C4-2B (cell line): ENCODE data around the gene COX7A2.
A peak's percentile ranks its signal among the peaks of the same experiment; 100 is the strongest.

ENCODE experiments used
- H3K27ac ChIP-seq: fragments of 450-650 bp; 2 replicates; pipeline ENCODE4 v1.5.1; 2017
- ZFX ChIP-seq: fragments of 450-650 bp; IDR thresholded peaks from 2 replicates; pipeline ENCODE4 v1.6.1; 2017
- TF ChIP-seq, protein P1 (sequence below): fragments of 450-650 bp; conservative IDR thresholded peaks from 2 replicates; pipeline ENCODE4 v1.5.1; 2017; ENCODE audit warnings: mild to moderate bottlenecking

Gene COX7A2

DNA sequence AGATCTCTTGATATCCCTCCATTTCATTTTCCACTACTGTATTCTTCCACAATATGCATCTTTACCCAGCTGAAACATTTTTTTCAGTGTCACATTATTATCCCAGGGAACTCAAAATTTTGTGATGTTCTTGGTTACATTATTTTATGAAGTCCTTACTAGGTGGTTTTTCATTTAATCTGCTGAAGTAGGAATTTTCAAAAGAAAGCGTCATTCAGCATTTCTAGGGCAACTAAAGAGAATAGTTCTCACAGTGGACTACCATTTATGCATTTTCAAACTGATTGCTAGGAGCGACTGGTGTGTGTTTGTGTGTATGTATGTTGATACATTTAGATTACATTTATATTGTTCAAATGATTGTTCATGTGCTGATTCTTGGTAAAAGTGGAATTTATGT is 43.4 kb upstream of the COX7A2 start:
- TF ChIP-seq, protein P1, sequence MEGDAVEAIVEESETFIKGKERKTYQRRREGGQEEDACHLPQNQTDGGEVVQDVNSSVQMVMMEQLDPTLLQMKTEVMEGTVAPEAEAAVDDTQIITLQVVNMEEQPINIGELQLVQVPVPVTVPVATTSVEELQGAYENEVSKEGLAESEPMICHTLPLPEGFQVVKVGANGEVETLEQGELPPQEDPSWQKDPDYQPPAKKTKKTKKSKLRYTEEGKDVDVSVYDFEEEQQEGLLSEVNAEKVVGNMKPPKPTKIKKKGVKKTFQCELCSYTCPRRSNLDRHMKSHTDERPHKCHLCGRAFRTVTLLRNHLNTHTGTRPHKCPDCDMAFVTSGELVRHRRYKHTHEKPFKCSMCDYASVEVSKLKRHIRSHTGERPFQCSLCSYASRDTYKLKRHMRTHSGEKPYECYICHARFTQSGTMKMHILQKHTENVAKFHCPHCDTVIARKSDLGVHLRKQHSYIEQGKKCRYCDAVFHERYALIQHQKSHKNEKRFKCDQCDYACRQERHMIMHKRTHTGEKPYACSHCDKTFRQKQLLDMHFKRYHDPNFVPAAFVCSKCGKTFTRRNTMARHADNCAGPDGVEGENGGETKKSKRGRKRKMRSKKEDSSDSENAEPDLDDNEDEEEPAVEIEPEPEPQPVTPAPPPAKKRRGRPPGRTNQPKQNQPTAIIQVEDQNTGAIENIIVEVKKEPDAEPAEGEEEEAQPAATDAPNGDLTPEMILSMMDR = no peak
- TF ChIP-seq ZFX = no peak
- no peak overlapping the region for H3K27ac ChIP-seq

DNA sequence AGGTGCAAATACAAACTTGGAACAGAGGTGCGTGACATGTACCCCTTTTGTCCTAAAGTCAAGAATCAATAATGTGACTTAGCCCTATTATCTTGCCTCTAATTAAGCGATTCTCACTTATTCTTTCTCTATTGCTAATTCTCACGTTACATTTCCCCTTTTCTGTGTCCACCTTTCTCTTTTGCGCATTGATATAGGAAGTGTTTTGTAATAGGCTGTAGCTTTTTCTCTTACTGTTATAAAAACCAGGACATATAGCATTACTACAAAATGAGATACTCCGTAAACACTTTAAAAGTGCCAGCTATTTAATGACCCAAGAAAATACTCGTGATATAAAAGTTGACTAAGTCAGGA is 41.7 kb upstream of the COX7A2 start:
- TF ChIP-seq, protein P1 = no peak
- no peak for TF ChIP-seq ZFX
- peak overlapping the region; percentile 90 for H3K27ac ChIP-seq

DNA sequence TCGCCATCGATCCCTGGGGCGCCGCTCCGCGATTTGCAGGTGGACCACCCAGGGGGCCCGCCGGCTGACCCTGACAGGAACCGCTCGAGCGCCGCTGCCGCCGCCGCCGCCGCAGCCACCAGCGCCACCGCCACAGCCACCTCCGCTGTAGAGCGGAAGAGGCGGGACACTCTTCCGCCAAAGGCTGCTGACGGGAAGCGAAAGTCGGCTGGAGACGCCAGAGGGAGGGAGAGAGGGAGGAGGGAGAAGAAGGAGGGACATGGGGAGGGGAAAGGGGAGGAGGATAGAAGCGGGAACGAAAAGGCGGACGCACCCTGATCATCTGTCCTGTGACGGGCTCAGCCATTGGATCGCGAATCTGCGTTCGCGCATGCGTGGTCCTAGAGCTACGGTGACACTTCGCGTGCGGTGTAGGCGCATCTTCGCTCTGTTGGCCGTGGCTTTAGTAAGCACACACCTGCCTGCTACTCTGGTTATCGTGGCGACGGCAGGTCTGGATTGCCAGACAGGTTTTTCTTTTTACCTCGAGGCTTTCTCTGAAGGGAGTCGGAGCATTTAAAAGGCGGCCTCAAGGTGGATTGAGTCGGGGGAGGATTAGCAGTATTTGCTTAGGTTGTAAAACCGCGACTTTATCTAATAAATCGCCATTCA is 41.2 kb upstream of the COX7A2 start, which contains the start of gene TMEM30A:
Gene TMEM30A, minus strand, starts transcription at position 161 of the 651 bp plus-strand sequence. Its CDS starts 154 bp downstream, at position 7.
- peak within 1 kb of the TSS; percentile 90 for H3K27ac ChIP-seq
- TF ChIP-seq ZFX = no peak
- TF ChIP-seq, protein P1 = no peak

DNA sequence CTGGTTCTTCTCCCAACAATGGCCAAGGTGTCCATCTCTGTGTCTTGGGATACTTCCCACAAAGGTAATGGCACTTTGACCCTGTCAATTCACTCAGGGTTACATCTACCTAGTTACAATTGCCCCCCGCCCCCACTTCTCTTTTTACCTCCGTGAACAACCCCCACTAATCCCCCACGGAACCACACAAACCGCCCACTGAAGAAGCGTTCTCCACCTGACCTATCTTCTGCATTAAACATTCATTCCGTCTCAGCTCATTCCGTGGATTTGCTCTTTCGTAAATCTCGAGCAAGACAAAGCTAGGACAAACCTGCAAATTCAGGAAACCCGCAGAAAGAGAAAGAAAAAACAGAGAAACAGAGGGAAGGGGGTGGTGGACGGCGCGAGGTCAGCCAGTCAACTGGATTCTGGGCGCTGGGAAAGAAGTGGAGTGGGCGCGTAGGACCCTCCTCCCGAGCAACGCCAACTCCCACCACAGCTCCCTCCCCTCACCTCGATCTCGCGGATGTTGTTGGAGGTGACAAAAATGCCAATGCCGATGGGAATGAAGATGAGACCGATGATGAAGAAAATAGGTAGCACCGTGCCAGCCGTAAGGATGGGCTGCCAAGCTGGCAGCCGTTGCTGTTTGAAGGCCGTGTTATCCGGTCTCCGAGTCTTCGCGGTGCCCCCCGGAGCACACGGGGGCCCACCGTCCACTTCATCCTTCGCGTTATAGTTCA is 40.5 kb upstream of the COX7A2 start:
- H3K27ac ChIP-seq = peak overlapping the region; percentile 90
- peak; percentile 45 for TF ChIP-seq ZFX
- TF ChIP-seq, protein P1 = no peak

DNA sequence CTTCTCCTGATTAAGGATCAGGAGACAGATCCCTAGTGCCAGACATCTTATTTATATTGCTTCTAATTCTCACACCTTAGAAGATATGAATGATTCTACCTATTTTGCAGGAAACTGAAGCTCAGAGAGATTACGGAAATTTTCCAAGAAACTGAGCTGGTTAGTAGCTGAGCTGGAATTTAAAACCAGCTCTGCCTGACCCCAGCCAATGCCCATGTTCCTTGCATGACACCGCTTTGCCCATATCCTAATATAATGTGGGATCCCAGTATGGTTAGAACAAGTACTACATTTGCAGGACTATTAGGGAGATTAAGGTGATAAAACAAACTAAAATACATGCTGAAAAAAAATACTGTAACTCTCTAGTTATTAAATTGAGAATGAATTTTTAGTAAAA is 39.1 kb upstream of the COX7A2 start:
- H3K27ac ChIP-seq = no peak overlapping the region
- no peak for TF ChIP-seq ZFX
- TF ChIP-seq, protein P1 = no peak

DNA sequence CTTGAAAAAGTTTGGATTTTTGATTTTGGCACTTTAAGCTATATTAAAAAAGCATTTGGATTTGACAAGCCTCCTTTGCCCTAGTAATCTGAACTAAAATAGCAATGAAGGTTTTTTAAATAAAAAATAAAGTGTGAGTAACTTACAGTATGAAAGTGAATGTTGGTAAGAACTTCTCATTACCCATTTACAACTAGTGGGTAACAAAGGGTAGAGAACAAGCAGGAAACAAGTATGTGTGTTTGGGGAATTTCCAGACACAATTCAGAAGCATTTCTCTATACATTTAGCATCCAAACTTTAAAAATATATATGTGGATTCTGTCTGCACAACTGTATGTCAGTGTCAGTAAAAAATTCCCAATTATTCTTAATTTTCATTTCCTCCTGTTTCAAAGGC is 38.1 kb upstream of the COX7A2 start:
- TF ChIP-seq, protein P1 = no peak
- no peak for TF ChIP-seq ZFX
- no peak overlapping the region for H3K27ac ChIP-seq

DNA sequence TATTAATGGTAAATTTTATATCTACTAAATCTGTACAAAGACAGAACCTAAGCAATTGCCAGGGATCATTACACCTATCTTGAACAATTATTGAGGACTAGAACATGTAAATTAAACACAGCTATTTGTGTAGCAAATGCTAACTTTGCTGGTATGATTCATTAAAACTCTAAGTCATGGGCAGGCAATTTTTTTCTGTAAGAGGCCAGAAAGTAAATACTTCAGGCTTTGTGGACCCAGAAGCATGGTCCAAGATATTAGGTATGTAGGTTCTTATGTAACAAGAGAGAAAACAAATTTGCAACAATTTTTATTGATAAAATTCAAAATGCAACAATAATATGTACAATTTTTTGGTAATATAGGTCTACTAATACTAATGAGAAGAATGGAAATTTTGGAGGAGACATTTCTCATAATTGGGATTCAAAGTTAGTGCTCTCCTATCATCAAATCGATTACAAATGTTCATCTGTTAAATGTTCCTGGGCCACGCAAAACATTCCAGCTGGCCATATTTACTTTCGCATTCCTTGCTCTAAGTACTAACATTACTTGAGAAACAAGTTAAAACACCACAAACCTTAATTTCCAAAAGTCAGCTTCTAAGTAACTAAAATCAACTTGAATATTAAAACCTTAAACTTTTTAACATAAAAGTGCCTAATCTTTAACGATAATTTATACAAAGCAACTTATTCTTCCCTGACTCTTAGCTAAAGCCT is 36.7 kb upstream of the COX7A2 start:
- H3K27ac ChIP-seq = no peak overlapping the region
- TF ChIP-seq, protein P1 = no peak
- no peak for TF ChIP-seq ZFX
